ENCODE results near the gene SCYL3.
"Not testable (repeated sequence)": the region's sequence is repeated elsewhere in the genome, so short reads cannot be mapped to it uniquely, and the experiment has no call there.

SCYL3 gene

DNA sequence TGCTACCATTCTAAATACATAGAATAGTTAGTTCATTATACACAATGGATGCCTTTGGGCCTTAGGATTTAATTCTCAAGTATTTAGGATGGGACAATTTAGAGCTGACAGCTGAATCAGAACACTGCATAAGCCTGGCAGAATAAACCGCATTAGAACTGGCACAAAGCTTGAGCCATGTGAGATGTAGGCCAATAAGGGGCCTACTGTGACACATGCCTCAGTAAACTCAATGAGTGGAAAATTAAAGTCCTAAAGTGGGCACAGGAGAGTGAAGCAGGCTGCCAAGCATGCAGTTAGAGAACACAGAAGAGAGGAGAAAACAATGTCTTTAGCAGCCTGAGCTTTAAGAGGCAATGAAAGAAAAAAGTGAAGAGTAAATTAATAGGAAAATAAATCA, 24.3 kb downstream of the SCYL3 start:
- H3K4me1 ChIP-seq, result no peaks in the 10 kb centered on the region
- no peak for DNase-seq
- no peak overlapping the region for H3K4me3 ChIP-seq (ENCODE audit: low read depth, low read length)
- TF ChIP-seq, protein P1, sequence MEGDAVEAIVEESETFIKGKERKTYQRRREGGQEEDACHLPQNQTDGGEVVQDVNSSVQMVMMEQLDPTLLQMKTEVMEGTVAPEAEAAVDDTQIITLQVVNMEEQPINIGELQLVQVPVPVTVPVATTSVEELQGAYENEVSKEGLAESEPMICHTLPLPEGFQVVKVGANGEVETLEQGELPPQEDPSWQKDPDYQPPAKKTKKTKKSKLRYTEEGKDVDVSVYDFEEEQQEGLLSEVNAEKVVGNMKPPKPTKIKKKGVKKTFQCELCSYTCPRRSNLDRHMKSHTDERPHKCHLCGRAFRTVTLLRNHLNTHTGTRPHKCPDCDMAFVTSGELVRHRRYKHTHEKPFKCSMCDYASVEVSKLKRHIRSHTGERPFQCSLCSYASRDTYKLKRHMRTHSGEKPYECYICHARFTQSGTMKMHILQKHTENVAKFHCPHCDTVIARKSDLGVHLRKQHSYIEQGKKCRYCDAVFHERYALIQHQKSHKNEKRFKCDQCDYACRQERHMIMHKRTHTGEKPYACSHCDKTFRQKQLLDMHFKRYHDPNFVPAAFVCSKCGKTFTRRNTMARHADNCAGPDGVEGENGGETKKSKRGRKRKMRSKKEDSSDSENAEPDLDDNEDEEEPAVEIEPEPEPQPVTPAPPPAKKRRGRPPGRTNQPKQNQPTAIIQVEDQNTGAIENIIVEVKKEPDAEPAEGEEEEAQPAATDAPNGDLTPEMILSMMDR (IDR thresholded peaks at IDR 0.05; ENCODE audit: low read depth, low read length), result no peak
- H3K27me3 ChIP-seq, result no peaks in the 10 kb centered on the region
- no peaks in the 10 kb centered on the region for H3K9me3 ChIP-seq
- peaks cover 47% of the 10 kb centered on the region for H3K36me3 ChIP-seq

DNA sequence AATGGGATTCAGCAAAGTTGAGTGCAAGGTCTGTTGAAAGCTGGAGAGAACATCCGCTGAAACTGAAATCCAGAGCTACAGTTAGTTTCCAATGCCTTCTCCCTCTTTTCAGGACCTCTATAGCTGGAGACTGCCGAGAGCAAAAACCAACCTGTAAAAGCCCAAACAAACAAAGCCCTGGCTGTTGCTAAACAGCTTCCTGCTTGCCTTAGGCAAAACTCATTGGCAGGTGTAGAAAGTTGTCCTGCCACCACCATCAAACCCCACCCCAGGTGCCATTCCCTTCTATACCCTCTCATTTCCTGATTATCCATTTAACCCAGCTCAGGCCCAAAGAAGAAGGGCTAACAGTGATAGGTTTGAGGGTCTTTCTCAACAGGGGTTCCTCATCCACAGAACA, 24.7 kb downstream of the SCYL3 start:
- TF ChIP-seq, protein P1 (IDR thresholded peaks at IDR 0.05; ENCODE audit: low read depth, low read length), result no peak
- no peak for DNase-seq
- no peaks in the 10 kb centered on the region for H3K4me1 ChIP-seq
- H3K27me3 ChIP-seq, result no peaks in the 10 kb centered on the region
- H3K36me3 ChIP-seq, result peaks cover 47% of the 10 kb centered on the region
- H3K4me3 ChIP-seq (ENCODE audit: low read depth, low read length), result no peak overlapping the region
- no peaks in the 10 kb centered on the region for H3K9me3 ChIP-seq

DNA sequence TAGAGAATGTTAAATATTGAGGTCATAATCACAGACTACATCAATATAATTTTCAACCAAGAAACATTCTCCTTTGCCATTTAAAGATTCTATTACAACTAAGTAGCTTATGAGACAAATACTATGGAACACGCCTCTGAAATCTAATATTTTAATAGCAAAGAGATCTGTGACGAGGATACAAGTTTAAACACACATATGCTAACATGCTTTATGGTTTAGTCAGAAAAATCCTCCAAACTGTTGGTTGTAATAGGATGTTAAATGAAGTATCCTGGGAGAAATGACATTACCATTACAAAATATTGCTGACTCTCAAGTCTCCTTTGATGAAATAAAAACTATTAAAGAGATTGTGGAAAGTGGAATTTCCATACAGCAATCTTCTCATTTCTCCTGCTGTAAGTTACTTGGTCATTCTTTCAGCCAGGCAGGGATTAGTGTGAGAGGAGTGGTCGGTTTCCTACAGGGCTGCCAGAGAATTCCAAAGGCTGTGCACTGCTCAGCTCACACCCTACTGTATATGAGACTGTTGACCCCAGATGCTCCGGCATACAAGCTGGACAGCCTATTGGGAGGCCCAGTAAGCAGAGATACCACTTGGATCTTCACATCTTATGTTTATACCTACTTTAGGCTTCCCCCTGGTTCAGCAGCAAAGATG, 26.6 kb downstream of the SCYL3 start:
- Histone ChIP-seq H3K9me3 (no peaks in the 10 kb centered on the region), H3K27me3 (no peaks in the 10 kb centered on the region), H3K4me1 (peaks cover 4% of the 10 kb centered on the region), H3K4me3 (ENCODE audit: low read depth, low read length) (no peak overlapping the region), H3K36me3 (peaks cover 40% of the 10 kb centered on the region)
- DNase-seq, result no peak
- TF ChIP-seq, protein P1 (IDR thresholded peaks at IDR 0.05; ENCODE audit: low read depth, low read length), result no peak

DNA sequence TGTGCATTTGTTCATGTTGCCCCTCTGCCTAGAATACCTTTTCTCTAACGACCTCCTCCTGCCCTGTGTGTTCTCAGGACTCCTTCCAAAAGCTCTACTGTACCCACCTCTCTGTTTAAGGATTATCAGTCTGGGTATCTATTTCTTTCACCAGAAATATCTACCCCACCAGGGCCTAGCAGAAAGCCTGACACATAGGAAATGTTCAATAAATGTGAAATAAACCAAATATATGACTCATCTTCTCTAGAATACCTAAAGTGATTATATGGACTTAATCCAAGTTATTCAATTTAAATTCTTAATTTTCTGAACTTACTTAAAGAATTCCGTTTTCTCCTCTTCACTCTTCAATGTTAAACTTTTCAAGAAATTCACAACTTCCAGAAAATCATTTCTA, 27.1 kb downstream of the SCYL3 start:
- TF ChIP-seq, protein P1 (IDR thresholded peaks at IDR 0.05; ENCODE audit: low read depth, low read length), result no peak
- Histone ChIP-seq H3K4me3 (ENCODE audit: low read depth, low read length) (no peak overlapping the region), H3K27me3 (no peaks in the 10 kb centered on the region), H3K9me3 (no peaks in the 10 kb centered on the region), H3K4me1 (peaks cover 10% of the 10 kb centered on the region), H3K36me3 (peaks cover 37% of the 10 kb centered on the region)
- DNase-seq, result no peak

DNA sequence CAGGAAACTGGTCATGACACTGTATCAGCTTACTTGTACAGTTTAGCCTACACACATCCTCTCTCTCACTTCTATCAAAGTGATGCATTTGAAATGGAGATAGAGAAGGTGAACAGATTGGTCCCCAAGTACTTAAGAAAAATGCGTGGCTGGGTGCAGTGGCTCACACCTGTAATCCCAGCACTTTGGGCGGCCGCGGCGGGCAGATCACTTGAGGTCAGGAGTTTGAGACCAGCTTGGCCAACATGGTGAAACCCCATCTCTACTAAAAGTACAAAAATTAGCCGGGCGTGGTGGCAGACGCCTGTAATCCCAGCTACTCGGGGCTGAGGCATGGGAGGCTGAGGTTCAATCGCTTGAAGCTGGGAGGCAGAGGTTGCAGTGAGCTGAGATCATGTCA, 29.2 kb downstream of the SCYL3 start:
- H3K36me3 ChIP-seq, result peaks cover 47% of the 10 kb centered on the region
- not testable (repeated sequence) for DNase-seq; H3K4me3 ChIP-seq (ENCODE audit: low read depth, low read length); H3K9me3 ChIP-seq; H3K27me3 ChIP-seq
- peaks cover 30% of the 10 kb centered on the region for H3K4me1 ChIP-seq

DNA sequence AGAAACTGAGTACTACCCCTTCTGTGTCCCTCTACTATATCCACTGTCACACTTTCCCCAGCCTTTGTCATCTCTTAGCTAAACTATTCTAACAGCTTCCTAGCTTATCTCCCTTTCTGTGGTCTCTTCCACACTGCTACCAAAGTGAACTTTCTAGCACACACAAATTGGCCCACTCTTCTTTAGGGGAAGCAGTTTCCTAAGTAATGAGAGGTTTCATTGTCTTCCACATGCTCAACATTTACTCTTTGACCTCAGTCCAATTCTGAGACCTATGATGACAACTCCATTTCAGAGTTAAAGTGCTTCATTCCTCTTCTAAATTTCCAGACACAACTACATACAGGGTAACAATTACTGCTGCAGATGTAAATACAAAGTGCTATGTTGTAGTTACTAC, 32.9 kb downstream of the SCYL3 start:
- Histone ChIP-seq H3K4me3 (ENCODE audit: low read depth, low read length) (no peak overlapping the region), H3K27me3 (no peaks in the 10 kb centered on the region), H3K9me3 (no peaks in the 10 kb centered on the region), H3K36me3 (peaks cover 34% of the 10 kb centered on the region), H3K4me1 (peaks cover 33% of the 10 kb centered on the region)
- TF ChIP-seq, protein P1 (IDR thresholded peaks at IDR 0.05; ENCODE audit: low read depth, low read length), result no peak
- DNase-seq, result no peak

All from BE2C (cell line).